ENCODE data around the gene SBNO1. TPM values are rescaled to one million over a fixed set of nuclear protein-coding genes. Genes with fewer than 3 reads are reported as not detected.

Gene SBNO1
- total RNA-seq, 1 donor from 2014 or later = 48.6 TPM

- H3K27ac Mint-ChIP-seq = no peak overlapping the region
- ATAC-seq (ENCODE audit: low read depth) (no peak), DNase-seq (no peak)
- no peaks in the 10 kb centered on the region for H3K36me3 Mint-ChIP-seq (ENCODE audit: low read depth)
- peaks cover 7% of the 10 kb centered on the region for H3K4me1 Mint-ChIP-seq
- H3K27me3 Mint-ChIP-seq = no peaks in the 10 kb centered on the region
- TF ChIP-seq CTCF (IDR thresholded peaks at IDR 0.05) = no peak
- H3K9me3 Mint-ChIP-seq = no peaks in the 10 kb centered on the region
- intact Hi-C loops (cut with micrococcal nuclease) = no loop called here
- ChIA-PET CTCF (interaction anchor here (0.6 kb wide), 1 partner anchor 29 kb away, joined by 3 read pairs; no protein-coding TSS in a partner anchor), POLR2A (interaction anchor here (1.5 kb wide), 1 partner anchor 302 kb away, joined by 4 read pairs; the partner anchor contains the start of gene TMED2)
- H3K4me3 Mint-ChIP-seq = no peak overlapping the region
Measured at GRCh38 chr12:123282111-123282510, 82.5 kb downstream of the SBNO1 start.

GRCh38 chr12:123280971-123281370 lies 83.7 kb downstream of the SBNO1 start:
- intact Hi-C loops (cut with micrococcal nuclease) = no loop called here
- TF ChIP-seq CTCF (IDR thresholded peaks at IDR 0.05) = no peak
- ATAC-seq (ENCODE audit: low read depth) (no peak), DNase-seq (no peak)
- Mint-ChIP-seq H3K4me1 (peaks cover 7% of the 10 kb centered on the region), H3K9me3 (no peaks in the 10 kb centered on the region), H3K4me3 (no peak overlapping the region), H3K36me3 (ENCODE audit: low read depth) (no peaks in the 10 kb centered on the region), H3K27me3 (no peaks in the 10 kb centered on the region), H3K27ac (no peak overlapping the region)
- POLR2A ChIA-PET = no interaction called here
- CTCF ChIA-PET = no interaction called here

- Mint-ChIP-seq H3K9me3 (no peaks in the 10 kb centered on the region), H3K27me3 (no peaks in the 10 kb centered on the region), H3K4me1 (peaks cover 7% of the 10 kb centered on the region), H3K36me3 (ENCODE audit: low read depth) (no peaks in the 10 kb centered on the region), H3K27ac (peak overlapping the region; percentile 67), H3K4me3 (no peak overlapping the region)
- DNase-seq (no peak), ATAC-seq (ENCODE audit: low read depth) (peak; percentile 84)
- ChIA-PET POLR2A (interaction anchor here (0.7 to 1.8 kb wide), 13 partner anchors 9 to 693 kb away, joined by 3 to 10 read pairs (median 7); no protein-coding TSS in a partner anchor), CTCF (interaction anchor here (1.1 kb wide), 1 partner anchor 341 kb away, joined by 4 read pairs; no protein-coding TSS in a partner anchor)
- no peak for TF ChIP-seq CTCF (IDR thresholded peaks at IDR 0.05)
- intact Hi-C loops (cut with micrococcal nuclease) = loop anchor here (2.0 kb wide), 1 partner anchor 87 kb away; the partner anchor contains the start of gene SBNO1
Measured at GRCh38 chr12:123278101-123278627, 86.5 kb downstream of the SBNO1 start.

- CTCF ChIA-PET = no interaction called here
- Mint-ChIP-seq H3K27ac (no peak overlapping the region), H3K4me3 (peak overlapping the region; percentile 75), H3K36me3 (ENCODE audit: low read depth) (no peaks in the 10 kb centered on the region), H3K27me3 (no peaks in the 10 kb centered on the region), H3K4me1 (peaks cover 30% of the 10 kb centered on the region), H3K9me3 (no peaks in the 10 kb centered on the region)
- ATAC-seq (ENCODE audit: low read depth) (no peak), DNase-seq (no peak)
- intact Hi-C loops (cut with micrococcal nuclease) = no loop called here
- no peak for TF ChIP-seq CTCF (IDR thresholded peaks at IDR 0.05)
- POLR2A ChIA-PET = no interaction called here
Measured at GRCh38 chr12:123273166-123273565, 91.5 kb downstream of the SBNO1 start.

GRCh38 chr12:123271001-123271668 lies 93.5 kb downstream of the SBNO1 start:
- H3K36me3 Mint-ChIP-seq (ENCODE audit: low read depth) = no peaks in the 10 kb centered on the region
- no peaks in the 10 kb centered on the region for H3K9me3 Mint-ChIP-seq
- DNase-seq (peak; percentile 76), ATAC-seq (ENCODE audit: low read depth) (peak; percentile 81)
- intact Hi-C loops (cut with micrococcal nuclease) = loop anchor here (1.0 to 2.0 kb wide), 4 partner anchors 38 to 347 kb away; partner anchors contain the start of genes MPHOSPH9, MTRFR and TMED2
- peaks cover 31% of the 10 kb centered on the region for H3K4me1 Mint-ChIP-seq
- no peaks in the 10 kb centered on the region for H3K27me3 Mint-ChIP-seq
- no peak for TF ChIP-seq CTCF (IDR thresholded peaks at IDR 0.05)
- POLR2A ChIA-PET = interaction anchor here (2.0 kb wide), 1 partner anchor 39 kb away, joined by 9 read pairs; the partner anchor contains the start of genes MPHOSPH9 and MTRFR
- CTCF ChIA-PET = interaction anchor here (0.6 to 1.2 kb wide), 3 partner anchors 311 to 634 kb away, joined by 3 to 5 read pairs (median 4); partner anchors contain the start of gene DDX55
- no peak overlapping the region for H3K4me3 Mint-ChIP-seq
- H3K27ac Mint-ChIP-seq = no peak overlapping the region
